H1 (cell line): ENCODE results near the gene ACACA. TPM values are rescaled to one million over a fixed set of nuclear protein-coding genes. Genes with fewer than 3 reads are reported as not detected.

Source experiments
- CHD7 ChIP-seq: fragments of 300-600 bp; sonication (generic); IDR thresholded peaks from 2 replicates; pipeline ENCODE4 v1.7.1; 2012; ENCODE audit warnings: low read length, moderate library complexity, mild to moderate bottlenecking, inconsistent platforms; ENCODE audit not compliant: insufficient replicate concordance
- polyA plus RNA-seq, 7 experiments: library from polyadenylated mRNA; depleted of rRNA in 3 of 7; stranded (reverse) in 5 of 7; unstranded in 2 of 7; fragments of >200 nt in 5 of 7; fragments of 200-250 nt in 2 of 7; gene quantifications; 1 replicate in 5 of 7; 2 replicates in 1 of 7; 4 replicates in 1 of 7; pipeline versions ENCODE4 v1.2.1 to v1.2.3, GENCODE V29; 2011 to 2013; ENCODE audit warnings: missing spikeins in 2 of 7, mixed read lengths in 2 of 7
- total RNA-seq: library from RNA; stranded (reverse); fragmentation: NEBNext Ultra II Directional; extraction: Animal tissue kit (Norgen Biotek cat#: 25700); gene quantifications from 2 replicates; pipeline ENCODE4 v1.2.1, GENCODE V29; 2021

Gene ACACA
- total and polyA plus RNA-seq, 2 of the 8 experiments (the other 6 are each of a cell fraction or from before 2014, with no cell fraction given): 74.0 to 160 TPM

GRCh38 chr17:37274461-37274860 lies 132.2 kb downstream of the ACACA start (continued):
- TF ChIP-seq CHD7: no peak
